ENCODE results near the gene IL26.
"Not testable (repeated sequence)": the region's sequence is repeated elsewhere in the genome, so short reads cannot be mapped to it uniquely, and the experiment has no call there.

Gene IL26

DNA sequence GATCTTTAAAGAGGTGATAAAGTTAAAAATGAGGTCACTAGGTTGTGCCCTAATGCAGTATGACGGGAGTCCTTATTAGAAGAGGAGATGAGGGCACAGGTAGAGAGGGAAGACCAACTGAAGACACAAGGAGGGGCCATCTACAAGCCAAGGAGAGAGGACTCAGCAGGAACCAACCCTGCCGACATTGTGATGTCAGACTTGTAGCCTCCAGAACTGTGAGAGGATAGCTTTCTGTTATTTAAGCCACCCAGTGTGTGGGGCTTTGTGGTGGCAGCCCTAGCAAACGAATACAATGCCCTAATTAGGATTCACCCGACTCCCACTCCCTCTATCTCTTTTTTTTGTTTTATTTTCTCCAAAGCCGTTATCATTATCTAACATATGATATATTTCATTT, 7.9 kb upstream of the IL26 start:
- H3K9me3 Mint-ChIP-seq, result no peaks in the 10 kb centered on the region
- H3K4me3 Mint-ChIP-seq, result no peak overlapping the region
- ATAC-seq (ENCODE audit: low read depth) (no peak), DNase-seq (ENCODE audit: low spot score in 2 of 2) (no peak)
- H3K27ac Mint-ChIP-seq, result no peak overlapping the region
- no peaks in the 10 kb centered on the region for H3K36me3 Mint-ChIP-seq
- H3K4me1 Mint-ChIP-seq, result peaks cover 19% of the 10 kb centered on the region
- no peaks in the 10 kb centered on the region for H3K27me3 Mint-ChIP-seq

DNA sequence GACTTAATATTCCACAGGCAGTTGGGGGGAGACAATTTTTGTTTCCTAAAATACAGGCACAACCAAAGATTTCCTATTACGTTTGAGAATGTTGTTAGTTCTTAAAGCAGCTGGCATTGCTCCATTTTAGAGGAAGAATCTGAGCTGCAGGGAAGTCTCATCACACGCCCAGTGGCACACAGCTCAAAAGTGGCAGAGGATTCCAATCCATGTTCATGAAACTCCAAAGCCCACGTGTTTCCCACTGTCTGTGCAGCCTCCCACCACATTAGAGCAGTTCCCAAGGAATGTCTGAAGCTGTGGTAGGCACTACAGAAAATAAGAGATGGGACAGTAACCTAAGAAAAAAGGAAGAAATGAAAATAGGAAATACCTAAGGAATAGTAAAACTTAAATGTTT, 6.1 kb upstream of the IL26 start:
- H3K9me3 Mint-ChIP-seq, result no peaks in the 10 kb centered on the region
- no peak overlapping the region for H3K4me3 Mint-ChIP-seq
- H3K27me3 Mint-ChIP-seq, result no peaks in the 10 kb centered on the region
- H3K4me1 Mint-ChIP-seq, result peaks cover 6% of the 10 kb centered on the region
- DNase-seq (ENCODE audit: low spot score in 2 of 2), result no peak
- no peak for ATAC-seq (ENCODE audit: low read depth)
- no peak overlapping the region for H3K27ac Mint-ChIP-seq
- H3K36me3 Mint-ChIP-seq, result no peaks in the 10 kb centered on the region

DNA sequence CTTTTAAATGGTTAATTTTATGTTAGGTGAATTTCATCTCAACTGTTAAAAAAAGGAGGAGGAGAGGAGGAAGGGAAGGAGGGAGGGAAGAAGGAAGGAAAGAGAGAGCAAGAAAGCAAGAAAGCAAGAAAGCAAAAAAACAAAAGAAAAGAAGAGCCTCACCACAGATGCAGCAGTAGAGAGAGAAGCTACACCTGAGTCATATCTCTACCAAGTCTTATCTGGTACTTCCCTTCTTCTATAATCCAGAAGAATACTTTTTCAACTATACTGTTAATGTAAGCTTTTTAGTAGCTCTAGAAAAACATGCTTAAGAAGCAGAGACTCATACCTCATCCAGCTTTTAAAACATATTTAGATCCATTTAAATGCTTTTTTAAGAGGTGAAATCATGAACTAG, 5.6 kb upstream of the IL26 start:
- no peak overlapping the region for H3K27ac Mint-ChIP-seq
- DNase-seq (ENCODE audit: low spot score in 2 of 2) (no peak), ATAC-seq (ENCODE audit: low read depth) (no peak)
- H3K27me3 Mint-ChIP-seq, result no peaks in the 10 kb centered on the region
- peaks cover 4% of the 10 kb centered on the region for H3K4me1 Mint-ChIP-seq
- H3K9me3 Mint-ChIP-seq, result no peaks in the 10 kb centered on the region
- no peak overlapping the region for H3K4me3 Mint-ChIP-seq
- H3K36me3 Mint-ChIP-seq, result no peaks in the 10 kb centered on the region

GRCh38 chr12:68229956-68230355, 4.3 kb upstream of the IL26 start:
- H3K9me3 Mint-ChIP-seq, result no peaks in the 10 kb centered on the region
- no peaks in the 10 kb centered on the region for H3K36me3 Mint-ChIP-seq
- H3K4me1 Mint-ChIP-seq, result no peaks in the 10 kb centered on the region
- H3K27ac Mint-ChIP-seq, result no peak overlapping the region
- DNase-seq (ENCODE audit: low spot score in 2 of 2) (no peak), ATAC-seq (ENCODE audit: low read depth) (no peak)
- no peaks in the 10 kb centered on the region for H3K27me3 Mint-ChIP-seq
- H3K4me3 Mint-ChIP-seq, result no peak overlapping the region

- Mint-ChIP-seq H3K27me3 (peaks cover 2% of the 10 kb centered on the region), H3K27ac (no peak overlapping the region), H3K4me3 (no peak overlapping the region), H3K36me3 (no peaks in the 10 kb centered on the region), H3K4me1 (peaks cover 4% of the 10 kb centered on the region), H3K9me3 (no peaks in the 10 kb centered on the region)
- no peak for ATAC-seq (ENCODE audit: low read depth)
- no peak for DNase-seq (ENCODE audit: low spot score in 2 of 2)
These were observed 1.7 kb upstream of the IL26 start for GRCh38 chr12:68227356-68227755.

- ATAC-seq (ENCODE audit: low read depth) (no peak), DNase-seq (ENCODE audit: low spot score in 2 of 2) (no peak)
- H3K4me3 Mint-ChIP-seq, result no peak overlapping the region
- H3K9me3 Mint-ChIP-seq, result no peaks in the 10 kb centered on the region
- H3K27me3 Mint-ChIP-seq, result peaks cover 2% of the 10 kb centered on the region
- H3K27ac Mint-ChIP-seq, result no peak overlapping the region
- H3K36me3 Mint-ChIP-seq, result no peaks in the 10 kb centered on the region
- H3K4me1 Mint-ChIP-seq, result peaks cover 4% of the 10 kb centered on the region
These were observed 861 bp downstream of the IL26 start for GRCh38 chr12:68224613-68225285.

GRCh38 chr12:68223067-68223747, 2.4 kb downstream of the IL26 start:
- peaks cover 4% of the 10 kb centered on the region for H3K4me1 Mint-ChIP-seq
- no peak overlapping the region for H3K27ac Mint-ChIP-seq
- peak overlapping the region; percentile 33 for H3K4me3 Mint-ChIP-seq
- peaks cover 2% of the 10 kb centered on the region for H3K27me3 Mint-ChIP-seq
- H3K9me3 Mint-ChIP-seq, result no peaks in the 10 kb centered on the region
- ATAC-seq (ENCODE audit: low read depth) (peak; percentile 99), DNase-seq (ENCODE audit: low spot score in 2 of 2) (peak; percentile 63)
- no peaks in the 10 kb centered on the region for H3K36me3 Mint-ChIP-seq

GRCh38 chr12:68222326-68222725, 3.3 kb downstream of the IL26 start:
- H3K27ac Mint-ChIP-seq, result no peak overlapping the region
- H3K4me1 Mint-ChIP-seq, result peaks cover 4% of the 10 kb centered on the region
- no peaks in the 10 kb centered on the region for H3K36me3 Mint-ChIP-seq
- no peak for DNase-seq (ENCODE audit: low spot score in 2 of 2)
- ATAC-seq (ENCODE audit: low read depth), result no peak
- H3K9me3 Mint-ChIP-seq, result no peaks in the 10 kb centered on the region
- peaks cover 2% of the 10 kb centered on the region for H3K27me3 Mint-ChIP-seq
- no peak overlapping the region for H3K4me3 Mint-ChIP-seq

DNA sequence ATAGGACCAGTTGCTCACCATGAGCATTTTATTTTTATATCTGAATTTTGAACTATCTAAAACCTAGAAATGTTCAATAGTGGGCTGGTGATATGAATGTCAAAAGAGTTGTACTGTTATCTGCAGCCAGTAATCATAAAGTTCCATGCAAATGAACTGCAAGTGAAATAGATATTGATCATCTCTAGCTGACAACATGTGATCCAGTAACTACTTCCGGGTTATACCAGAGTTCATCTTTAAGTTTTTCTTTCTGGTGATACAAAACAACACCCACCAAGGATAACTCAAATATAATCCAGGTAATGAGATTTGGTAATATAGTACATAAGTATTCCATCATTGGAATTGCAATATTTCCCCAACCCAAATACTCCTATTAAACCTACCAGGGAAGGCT, 4.1 kb downstream of the IL26 start:
- H3K27ac Mint-ChIP-seq, result no peak overlapping the region
- H3K4me1 Mint-ChIP-seq, result peaks cover 4% of the 10 kb centered on the region
- H3K9me3 Mint-ChIP-seq, result no peaks in the 10 kb centered on the region
- ATAC-seq (ENCODE audit: low read depth) (no peak), DNase-seq (ENCODE audit: low spot score in 2 of 2) (no peak)
- H3K27me3 Mint-ChIP-seq, result peaks cover 2% of the 10 kb centered on the region
- no peak overlapping the region for H3K4me3 Mint-ChIP-seq
- no peaks in the 10 kb centered on the region for H3K36me3 Mint-ChIP-seq

DNA sequence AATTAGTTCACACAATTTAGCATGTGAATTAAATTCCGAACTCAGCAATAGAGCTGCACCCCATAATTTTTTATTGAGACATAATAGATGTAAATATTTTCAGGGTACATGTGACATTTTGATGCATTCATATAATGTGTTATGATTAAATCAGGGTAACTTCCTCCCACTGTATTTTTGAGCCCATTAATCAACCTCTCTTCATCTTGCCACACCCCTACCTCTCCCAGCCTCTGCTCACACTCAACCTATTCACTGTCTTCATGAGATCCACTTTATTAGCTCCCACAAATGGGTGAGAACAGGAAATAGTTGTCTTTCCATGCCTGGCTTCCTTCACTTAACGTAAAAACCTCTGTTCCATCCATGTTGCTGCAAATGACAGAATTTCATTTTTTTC, 14.7 kb downstream of the IL26 start:
- peaks cover 1% of the 10 kb centered on the region for H3K27me3 Mint-ChIP-seq
- no peaks in the 10 kb centered on the region for H3K36me3 Mint-ChIP-seq
- ATAC-seq (ENCODE audit: low read depth), result no peak
- DNase-seq (ENCODE audit: low spot score in 2 of 2), result no peak
- H3K9me3 Mint-ChIP-seq, result no peaks in the 10 kb centered on the region
- no peak overlapping the region for H3K27ac Mint-ChIP-seq
- H3K4me1 Mint-ChIP-seq, result no peaks in the 10 kb centered on the region
- no peak overlapping the region for H3K4me3 Mint-ChIP-seq

GRCh38 chr12:68209048-68209728, 16.4 kb downstream of the IL26 start:
- H3K9me3 Mint-ChIP-seq; H3K36me3 Mint-ChIP-seq; H3K4me1 Mint-ChIP-seq; ATAC-seq (ENCODE audit: low read depth); H3K27me3 Mint-ChIP-seq; DNase-seq (ENCODE audit: low spot score in 2 of 2); H3K4me3 Mint-ChIP-seq: not testable (repeated sequence)
- H3K27ac Mint-ChIP-seq, result peak overlapping the region; percentile 21

DNA sequence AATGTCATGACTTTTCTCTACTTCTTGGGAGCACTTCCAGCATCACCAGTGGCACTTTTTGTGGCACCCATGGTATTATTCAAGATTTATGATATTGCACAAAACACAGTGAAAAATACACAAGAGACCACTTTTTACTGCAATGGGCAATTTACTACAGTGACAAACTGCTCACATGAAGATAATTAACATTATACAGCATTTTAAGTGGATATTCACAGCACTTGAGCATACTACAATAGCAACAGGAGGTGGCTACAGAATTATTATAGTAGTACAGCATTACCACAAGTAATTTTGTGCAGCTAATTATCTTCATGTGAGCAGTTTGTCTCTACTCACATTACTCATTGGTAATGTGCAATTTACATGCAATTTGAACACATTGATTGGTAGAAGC, 18.3 kb downstream of the IL26 start:
- H3K4me1 Mint-ChIP-seq, result no peaks in the 10 kb centered on the region
- H3K36me3 Mint-ChIP-seq, result no peaks in the 10 kb centered on the region
- no peak overlapping the region for H3K4me3 Mint-ChIP-seq
- no peaks in the 10 kb centered on the region for H3K9me3 Mint-ChIP-seq
- no peak overlapping the region for H3K27ac Mint-ChIP-seq
- no peak for ATAC-seq (ENCODE audit: low read depth)
- no peak for DNase-seq (ENCODE audit: low spot score in 2 of 2)
- H3K27me3 Mint-ChIP-seq, result peaks cover 1% of the 10 kb centered on the region

GRCh38 chr12:68206446-68206845, 19.2 kb downstream of the IL26 start:
- H3K27me3 Mint-ChIP-seq, result peaks cover 1% of the 10 kb centered on the region
- no peaks in the 10 kb centered on the region for H3K36me3 Mint-ChIP-seq
- H3K4me1 Mint-ChIP-seq, result no peaks in the 10 kb centered on the region
- no peak for DNase-seq (ENCODE audit: low spot score in 2 of 2)
- no peaks in the 10 kb centered on the region for H3K9me3 Mint-ChIP-seq
- H3K4me3 Mint-ChIP-seq, result no peak overlapping the region
- no peak for ATAC-seq (ENCODE audit: low read depth)
- H3K27ac Mint-ChIP-seq, result no peak overlapping the region

- Mint-ChIP-seq H3K4me3 (no peak overlapping the region), H3K4me1 (no peaks in the 10 kb centered on the region), H3K27me3 (no peaks in the 10 kb centered on the region), H3K27ac (no peak overlapping the region), H3K9me3 (no peaks in the 10 kb centered on the region), H3K36me3 (peaks cover 1% of the 10 kb centered on the region)
- no peak for DNase-seq (ENCODE audit: low spot score in 2 of 2)
- no peak for ATAC-seq (ENCODE audit: low read depth)
These were observed 22.1 kb downstream of the IL26 start for GRCh38 chr12:68203460-68203875.
